Right renal pelvis (tissue), 4 donors: ENCODE data around the gene RYR2. TPM values are rescaled to one million over a fixed set of nuclear protein-coding genes. Genes with fewer than 3 reads are reported as not detected.
"Not testable (repeated sequence)": the region's sequence is repeated elsewhere in the genome, so short reads cannot be mapped to it uniquely, and the experiment has no call there.

Experiments used
- DNase-seq, 4 donors: peaks; one replicate each; pipeline ENCODE4 v3.0.0-alpha.2; 2013; ENCODE audit warnings: low read depth in 4 of 4, low spot score in 3 of 4, missing footprints in 1 of 4
- polyA plus RNA-seq, 4 donors: library from polyadenylated mRNA; unstranded; fragments of 120-200 nt; gene quantifications; one replicate each; pipeline ENCODE4 v1.2.1, GENCODE V29; 2013; ENCODE audit not compliant: insufficient read length in 4 of 4

RYR2 gene
- polyA plus RNA-seq, 4 donors: 1.4 to 2.1 (median 1.6) TPM

DNA sequence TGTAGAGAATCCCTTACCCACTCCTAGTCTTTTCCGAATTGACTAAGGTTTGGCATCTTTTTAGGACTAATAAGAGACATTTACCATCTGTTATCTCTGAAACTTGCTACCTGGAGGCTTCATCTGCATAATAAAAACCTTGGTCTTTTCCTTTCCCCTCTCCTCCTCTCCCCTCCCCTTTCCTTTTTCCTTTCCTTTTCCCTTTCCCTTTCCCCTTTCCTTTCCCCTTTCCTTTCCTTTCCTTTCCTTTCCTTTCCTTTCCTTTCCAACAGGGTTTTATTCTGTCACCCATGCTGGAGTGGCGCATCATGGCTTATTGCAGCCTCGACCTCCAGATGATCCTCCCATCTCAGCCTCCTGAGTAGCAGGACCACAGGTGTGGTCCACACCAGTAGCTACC is 195.7 kb downstream of the RYR2 start:
- no peak for DNase-seq

DNA sequence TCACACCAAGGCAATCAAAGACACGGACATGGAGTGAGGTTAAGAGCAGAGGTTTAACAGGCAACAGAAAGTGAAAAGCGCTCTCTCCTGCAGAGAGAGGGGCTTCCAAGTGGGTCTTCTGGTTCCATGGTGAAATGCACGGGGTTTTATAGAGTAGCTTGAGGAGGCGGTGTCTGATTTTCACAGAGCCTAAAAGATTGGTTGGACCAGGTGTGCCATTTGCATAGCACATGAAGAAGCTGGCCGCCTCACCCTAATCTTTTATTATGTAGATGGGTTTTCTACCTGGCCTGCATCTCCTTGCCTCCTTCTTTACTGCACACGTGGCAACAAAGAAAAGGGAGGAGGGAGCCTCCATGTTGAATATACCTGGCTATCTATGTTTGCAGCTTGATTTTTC is 197.3 kb downstream of the RYR2 start:
- DNase-seq: no peak

DNA sequence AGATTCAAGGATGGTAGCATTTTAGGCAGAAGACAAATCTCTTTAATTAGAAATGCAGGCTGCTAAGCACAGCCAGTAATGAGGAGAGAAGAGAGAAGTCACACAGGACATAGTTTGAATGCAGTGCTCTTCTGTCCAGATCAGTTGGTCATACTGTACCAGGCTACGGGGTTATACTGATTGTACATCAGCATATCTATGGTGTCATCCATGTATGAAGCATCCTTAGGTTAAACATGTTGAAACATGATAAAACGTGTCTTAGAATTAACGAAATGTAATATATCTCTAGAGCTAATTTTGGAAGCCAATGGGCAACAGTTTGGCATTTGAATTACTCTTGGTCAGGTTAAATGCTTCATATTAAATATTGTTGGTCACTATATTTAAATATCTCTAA is 199.1 kb downstream of the RYR2 start:
- DNase-seq: no peak

DNA sequence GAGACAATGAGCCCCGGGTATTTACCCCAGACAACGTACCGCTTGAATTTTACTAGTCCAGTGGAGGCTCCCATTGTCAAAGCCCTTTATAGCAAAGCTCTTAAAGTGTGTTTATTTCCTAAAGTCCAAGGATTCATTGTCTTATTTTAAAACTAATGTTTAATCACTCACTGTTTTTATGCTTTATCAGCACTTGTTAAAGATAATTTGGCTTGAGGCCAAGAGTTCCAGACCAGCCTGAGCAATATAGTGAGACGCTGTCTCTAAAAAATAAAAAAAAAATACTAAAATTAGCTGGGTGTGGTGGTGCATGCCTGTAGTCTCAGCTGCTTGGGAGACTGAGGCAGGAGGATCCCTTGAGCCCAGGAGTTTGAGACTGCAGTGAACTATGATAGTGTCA is 202.8 kb downstream of the RYR2 start:
- DNase-seq: no peak

DNA sequence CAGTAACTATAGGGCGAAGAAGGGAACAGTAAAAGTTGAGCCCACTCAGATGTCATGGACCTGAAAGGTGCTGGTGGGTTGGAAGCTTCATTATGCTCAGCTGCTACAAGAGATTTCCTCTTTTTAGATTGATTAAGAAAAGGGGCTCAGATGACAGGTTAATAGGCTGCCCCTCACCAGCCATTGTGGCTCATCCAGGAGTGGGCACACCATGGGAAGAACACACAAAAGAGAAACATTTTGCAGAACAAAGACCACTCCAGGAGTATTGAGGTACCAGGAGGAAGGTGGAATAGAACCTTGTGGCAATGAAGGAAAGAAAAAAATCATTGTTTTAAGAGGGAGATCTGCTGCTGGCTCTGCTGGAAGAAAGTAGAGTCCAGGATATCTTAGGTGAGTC is 205.5 kb downstream of the RYR2 start:
- no peak for DNase-seq

DNA sequence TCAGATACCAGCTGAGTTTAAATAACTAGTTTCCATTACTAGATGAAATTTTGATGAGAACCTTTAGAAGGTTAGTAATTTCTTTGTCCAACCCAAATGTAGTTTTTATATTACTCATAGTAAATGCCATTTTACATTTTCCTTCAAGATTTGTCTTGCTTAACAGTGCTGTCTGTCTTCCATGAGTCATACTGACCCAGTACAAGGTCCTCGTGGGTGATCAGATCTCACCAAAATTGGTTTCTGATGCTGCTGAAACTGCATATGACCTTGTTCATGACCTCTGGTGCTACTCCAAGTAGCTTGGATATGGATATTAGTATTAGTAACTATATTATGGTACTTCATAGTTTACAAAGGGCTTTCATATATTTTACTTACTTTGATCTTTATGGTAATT is 207.1 kb downstream of the RYR2 start:
- DNase-seq: no peak

DNA sequence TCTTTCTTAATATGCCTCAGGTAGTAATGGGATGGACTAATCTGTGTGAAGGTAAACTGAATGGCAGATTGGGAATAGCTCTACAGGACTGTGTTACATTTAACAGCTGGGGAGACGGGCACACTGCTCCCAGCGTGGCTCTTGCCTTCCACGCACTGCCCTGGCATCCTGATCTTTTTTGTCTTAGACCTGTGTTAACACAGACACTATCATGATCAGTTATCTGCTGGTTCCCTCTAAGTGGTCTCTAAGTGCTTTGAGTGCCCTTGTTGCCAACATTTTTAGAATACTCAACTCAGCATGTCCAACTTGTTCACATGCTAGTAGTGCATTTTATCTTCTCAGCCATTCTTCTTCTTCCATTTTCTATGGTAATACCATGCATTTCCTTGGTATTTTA is 208.1 kb downstream of the RYR2 start:
- no peak for DNase-seq

DNA sequence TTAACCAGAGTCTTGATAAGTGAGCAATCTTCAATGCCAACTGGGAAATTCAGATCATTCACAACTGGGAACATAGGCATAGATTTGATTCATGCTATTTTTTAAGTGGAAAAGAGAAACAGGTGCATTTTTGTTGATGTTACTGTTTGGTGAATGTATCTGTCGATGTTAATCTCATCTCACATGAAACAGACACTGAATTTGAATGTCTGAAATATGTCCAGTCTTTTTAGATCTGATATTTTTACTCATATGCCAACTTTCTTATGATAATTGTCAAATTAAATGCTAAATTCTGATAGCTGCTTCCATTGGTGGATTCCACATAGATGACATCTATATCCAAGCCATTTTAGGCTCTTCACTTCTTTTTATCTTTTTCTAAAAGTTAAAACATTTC is 213.1 kb downstream of the RYR2 start:
- no peak for DNase-seq

DNA sequence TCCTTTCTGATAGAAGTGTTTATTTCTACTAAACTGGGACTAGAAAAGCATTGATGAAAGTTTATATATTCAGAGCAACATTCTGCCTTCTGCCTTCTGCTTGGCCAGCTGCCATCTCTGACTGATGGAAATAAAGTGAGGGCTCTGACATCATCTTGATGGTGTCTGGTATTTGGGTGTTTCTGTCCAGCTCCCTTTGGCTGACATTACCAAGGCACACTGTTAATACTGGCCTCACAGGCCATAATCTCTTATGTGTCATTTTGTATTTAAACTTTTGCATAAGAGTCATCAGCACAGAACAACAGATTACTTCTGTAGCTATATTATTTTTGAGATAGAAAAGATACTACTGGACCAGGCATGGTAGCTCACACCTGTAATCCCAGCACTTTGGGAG is 216.9 kb downstream of the RYR2 start:
- DNase-seq: no peak

DNA sequence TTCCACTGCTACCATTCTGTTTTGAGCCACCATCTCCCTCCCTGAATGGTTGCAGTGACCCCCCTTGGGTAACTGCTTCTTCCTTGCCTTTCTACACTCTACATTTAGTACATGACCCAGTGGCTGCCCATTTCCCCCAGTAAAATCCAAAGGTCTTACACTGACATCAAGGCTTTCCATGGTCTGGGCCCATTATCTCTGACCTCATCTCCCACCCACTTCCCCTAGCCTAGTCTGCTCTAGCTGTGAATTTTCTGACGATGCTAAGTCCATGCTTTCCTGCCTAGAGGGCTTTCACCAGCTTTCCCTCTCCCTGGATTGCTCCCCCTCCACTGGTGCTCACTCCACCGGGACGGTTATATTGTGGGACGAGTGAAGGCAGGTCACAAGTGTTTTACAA is 219.2 kb downstream of the RYR2 start:
- DNase-seq: no peak

DNA sequence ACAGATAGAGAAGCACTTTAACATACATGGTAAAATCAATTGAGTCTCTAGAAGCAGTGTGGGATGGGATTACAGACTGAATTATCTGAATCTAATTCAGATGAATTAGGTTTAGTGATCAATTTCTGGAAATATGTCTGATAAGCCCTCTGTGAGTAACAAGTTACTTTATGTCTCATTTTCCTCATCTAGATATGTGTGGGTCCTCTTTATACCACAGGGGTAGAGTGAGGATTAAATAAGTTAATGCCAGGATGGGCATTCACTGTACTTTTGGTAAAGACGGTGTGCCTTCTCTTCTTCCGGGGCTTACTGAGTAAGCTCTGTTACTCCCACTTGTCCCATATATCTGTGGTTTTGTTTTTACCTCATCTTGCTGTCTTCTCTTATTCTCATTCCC is 225.8 kb downstream of the RYR2 start:
- DNase-seq: no peak

DNA sequence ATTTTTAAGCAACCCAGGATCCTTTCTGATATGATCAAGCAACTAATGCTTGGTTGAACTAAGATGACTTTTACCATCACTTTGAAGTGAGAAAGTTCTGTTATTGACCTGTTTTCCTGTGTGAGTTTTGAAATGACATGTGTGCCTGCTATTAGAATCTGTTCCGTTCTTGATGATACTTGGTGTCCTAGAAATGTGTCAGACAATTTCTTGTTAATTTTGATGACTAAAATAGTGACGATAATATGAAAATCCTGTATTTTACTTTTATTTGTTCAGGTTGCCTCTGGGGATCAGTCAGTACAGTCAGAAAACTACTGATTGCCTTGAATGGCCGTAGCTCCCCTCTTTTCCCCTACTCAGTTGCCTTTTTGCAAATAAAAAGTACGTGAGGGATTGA is 228.0 kb downstream of the RYR2 start:
- DNase-seq: no peak

DNA sequence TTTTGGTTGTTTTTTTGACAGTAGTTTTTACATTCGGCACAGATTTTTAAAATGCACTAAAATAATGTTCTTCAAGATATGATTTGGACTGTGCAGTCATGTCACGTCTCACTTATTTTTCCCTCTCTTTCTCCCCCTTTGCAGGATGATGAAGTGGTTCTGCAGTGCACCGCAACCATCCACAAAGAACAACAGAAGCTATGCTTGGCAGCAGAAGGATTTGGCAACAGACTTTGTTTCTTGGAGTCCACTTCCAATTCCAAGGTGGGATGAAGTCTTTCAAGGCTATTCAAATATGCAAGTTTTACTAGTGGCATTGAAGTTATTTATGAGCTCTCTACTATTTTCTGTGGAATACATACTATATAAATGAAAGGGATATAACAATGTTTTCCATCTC is 228.4 kb downstream of the RYR2 start:
- DNase-seq: no peak

DNA sequence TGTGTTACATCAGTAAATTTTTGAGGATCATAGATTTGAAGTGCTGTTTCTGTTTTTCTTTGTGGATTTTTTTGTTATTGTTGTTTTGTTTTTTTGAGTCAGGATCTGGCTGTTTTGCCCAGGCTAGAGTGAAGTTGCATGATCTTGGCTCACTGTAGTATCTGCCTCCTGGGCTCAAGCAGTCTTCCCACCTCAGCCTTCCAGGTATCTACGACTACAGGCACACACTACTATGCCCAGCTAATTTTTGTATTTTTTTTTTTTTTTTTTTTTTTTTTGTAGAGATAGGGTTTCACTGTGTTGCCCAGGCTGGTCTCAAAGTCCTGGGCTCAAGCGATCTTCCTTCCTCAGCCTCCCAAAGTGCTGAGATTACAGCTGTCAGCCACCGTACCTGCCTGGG is 236.0 kb downstream of the RYR2 start:
- not testable (repeated sequence) for DNase-seq

DNA sequence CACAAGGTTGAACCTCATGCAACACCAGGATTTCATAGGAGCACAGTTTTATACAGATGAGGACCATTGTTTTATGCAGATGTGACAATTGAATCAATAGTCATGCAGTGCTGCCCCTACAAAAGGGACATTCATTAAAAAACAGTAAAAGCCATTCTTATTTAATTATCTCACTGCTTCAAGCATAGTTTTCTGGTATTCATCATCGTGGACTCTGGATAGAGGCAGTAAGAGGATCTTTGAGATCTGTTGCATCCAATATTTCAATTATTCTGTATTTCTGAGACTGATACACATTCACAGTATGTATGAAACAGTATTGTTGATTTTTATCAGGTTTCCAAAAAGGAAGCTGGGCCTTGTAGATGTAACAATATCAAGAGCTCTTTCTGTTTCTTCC is 237.6 kb downstream of the RYR2 start:
- DNase-seq: no peak

DNA sequence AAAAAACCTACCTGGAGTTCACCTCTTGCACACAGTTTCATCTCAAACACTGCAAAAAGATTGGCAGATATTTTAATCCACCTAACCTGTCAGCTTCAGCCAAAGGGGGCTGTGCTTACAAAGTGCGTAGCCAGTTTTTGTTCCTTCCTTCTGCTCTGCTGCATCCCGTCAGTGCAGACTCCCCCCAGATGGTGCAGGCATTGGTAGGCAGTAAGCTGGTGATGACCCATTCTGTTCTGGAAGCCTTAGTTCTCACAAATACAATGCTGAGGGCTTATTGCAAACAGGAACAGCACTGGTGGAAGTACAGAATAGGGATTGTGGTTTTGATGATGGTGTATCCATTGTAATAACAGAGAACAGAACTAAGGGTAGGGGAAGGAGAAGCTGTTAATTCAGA is 239.5 kb downstream of the RYR2 start:
- no peak for DNase-seq

DNA sequence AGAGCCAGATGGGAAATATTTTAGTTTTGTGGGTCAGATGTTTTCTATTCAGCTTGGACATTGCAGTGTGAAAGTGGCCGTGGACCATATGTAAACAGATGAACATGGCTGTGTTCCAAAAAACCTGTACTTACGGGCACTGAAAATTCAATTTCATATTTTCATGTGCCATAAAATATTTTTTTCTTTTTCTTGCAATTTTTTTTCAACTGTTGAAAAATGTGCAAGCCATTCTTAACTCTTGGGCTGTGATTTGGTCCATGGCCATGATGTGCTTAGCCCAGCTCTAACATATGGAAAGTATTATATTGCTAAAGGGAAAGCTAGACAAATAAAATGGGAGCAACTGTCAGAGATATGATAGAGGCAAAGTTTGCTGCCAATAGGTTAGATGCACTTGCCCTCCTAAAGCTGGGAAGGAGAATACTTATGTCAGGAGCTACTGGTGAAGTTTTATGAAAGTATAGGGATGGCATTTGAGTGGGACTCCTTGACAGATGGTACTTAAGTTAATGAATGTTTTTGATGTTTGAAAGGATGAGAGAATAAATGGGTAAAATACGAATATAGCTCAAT is 240.3 kb downstream of the RYR2 start:
- DNase-seq: no peak

DNA sequence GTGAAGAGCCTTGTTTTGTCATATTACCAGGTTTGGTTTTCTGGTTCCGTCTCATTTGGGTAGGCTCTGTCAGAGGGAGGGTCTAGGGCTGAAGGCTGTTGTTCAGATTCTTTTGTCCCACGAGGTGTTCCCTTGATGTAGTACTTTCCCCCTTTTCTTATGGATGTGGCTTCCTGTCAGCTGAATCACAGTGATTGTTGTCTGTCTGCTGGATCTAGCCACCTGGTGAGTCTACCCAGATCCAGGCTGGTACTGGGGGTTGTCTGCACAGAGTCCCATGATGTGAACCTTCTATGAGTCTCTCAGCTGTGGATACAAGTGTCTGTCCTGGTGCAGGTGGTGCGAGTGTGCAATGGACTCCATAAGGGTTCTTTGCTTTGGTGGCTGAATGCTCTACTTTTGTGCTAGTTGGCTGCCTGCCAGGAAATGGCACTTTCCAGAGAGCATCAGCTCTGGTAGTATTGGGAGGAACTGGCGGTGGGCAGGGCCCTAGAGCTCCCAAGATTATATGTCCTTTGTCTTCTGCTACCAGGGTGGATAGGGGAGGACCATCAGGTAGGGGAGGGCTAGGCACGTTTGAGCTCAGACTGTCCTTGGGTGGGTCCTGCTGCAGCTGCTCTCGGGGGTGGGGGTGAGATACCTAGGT is 246.0 kb downstream of the RYR2 start:
- DNase-seq: no peak

DNA sequence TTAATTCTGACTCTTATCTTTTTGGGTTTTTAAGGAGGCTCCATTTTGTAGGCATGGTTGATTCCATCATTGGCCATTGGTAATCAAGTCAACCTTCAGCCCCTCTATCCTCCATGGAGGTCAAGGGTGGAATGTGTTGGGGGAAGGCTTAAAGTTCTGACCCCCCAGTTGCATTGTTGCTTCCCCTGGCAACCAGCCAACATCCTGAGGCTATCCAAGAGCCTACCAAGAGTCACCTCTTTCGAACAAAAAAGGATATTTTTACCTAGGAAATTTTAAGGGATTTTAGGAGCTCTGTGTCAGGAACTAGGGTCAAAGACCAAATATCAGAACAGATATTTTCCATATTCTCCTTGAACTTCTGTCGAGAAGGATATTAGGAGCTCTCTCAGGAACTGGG is 251.8 kb downstream of the RYR2 start:
- no peak for DNase-seq

DNA sequence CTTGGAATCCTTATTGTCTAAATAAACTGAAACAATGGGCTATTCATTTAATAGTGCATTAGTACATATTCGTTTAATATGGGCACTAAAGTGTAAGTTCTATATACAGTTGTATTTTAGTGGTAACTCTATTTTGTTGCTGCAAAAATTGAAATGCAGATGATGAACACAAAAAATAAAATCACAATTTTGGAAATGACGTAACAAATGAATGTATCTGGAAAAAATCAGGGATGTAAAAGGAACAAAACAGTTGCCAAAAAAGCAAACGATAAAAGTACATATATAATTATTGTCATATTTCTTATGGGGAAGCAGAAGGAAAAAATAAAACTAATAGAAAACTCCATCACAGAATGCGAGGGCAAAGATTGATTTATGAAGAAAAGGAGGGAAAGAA is 254.9 kb downstream of the RYR2 start:
- DNase-seq: no peak

DNA sequence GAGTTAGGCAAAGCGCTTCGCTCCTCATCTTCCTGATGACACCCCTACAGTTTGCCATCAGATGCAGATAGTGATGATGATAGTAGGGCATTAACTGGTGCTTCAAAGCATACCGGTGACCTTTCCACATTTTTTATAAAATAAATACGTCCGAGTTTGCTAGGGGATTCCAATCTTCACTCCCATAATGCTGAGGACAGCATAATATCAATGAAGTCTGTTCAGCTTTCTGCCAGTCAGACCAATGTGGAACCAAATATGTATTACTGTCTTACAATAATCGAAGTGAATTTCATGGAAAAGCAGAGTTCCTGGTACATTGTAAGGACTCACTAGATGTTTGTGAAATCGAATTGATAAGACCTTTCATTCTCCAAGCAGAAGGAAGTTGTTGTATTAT is 258.7 kb downstream of the RYR2 start:
- DNase-seq: no peak

DNA sequence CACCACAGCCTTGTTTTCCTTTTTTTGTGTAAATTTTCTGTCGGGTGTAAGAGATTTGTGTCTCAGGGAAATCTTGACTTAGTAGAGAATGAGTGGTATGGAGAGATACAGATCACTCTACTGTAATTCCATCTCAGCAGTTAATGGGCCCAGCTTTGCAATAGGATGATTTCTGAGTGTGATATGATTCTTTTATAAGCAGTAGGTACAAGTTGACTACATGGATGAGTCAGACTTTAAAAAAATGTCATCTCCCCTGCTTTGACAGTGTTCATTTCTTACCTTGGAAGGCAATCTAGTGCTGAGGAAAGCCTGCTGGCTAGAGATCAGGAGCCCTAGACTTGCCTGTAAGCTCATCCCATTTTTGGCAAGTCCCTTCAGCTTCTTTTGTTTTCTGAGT is 261.9 kb downstream of the RYR2 start:
- DNase-seq: no peak

DNA sequence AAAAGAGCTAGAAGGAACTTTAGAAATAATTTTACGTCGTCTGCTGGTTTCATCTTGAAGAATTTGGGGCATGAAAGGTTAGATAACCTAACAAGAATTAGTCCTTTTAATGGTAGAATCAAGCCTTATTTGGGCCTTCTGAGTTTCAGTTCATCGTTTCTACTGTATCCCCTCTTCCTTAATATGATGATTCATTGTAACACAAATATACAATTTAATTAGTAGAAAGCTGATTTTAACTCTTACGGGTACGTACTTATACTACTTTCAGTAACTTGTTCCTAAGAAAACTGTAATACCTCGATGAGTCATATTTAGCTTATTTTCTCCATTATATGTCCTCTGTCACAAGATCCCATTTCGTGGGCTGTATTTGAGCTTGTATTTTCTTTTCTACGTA is 264.7 kb downstream of the RYR2 start:
- DNase-seq: no peak
